SJSA1 (cell line): ENCODE measurements around the gene ZBTB9. TPM values are rescaled to one million over a fixed set of nuclear protein-coding genes. Genes with fewer than 3 reads are reported as not detected.

Experiments used
- DNase-seq, 2 experiments: peaks; one replicate each; pipeline ENCODE4 v3.0.0-alpha.2; 2015 to 2020; ENCODE audit warnings: low spot score in 2 of 2, low read depth in 1 of 2
- H3K27ac ChIP-seq: fragments of 250-450 bp; sonication (Bioruptor Pico); 2 replicates; pipeline ENCODE4 v1.5.1; 2020; ENCODE audit warnings: mild to moderate bottlenecking, moderate library complexity
- H3K27me3 ChIP-seq: fragments of 250-450 bp; sonication (Bioruptor Pico); replicated peaks from 2 replicates; pipeline ENCODE4 v1.5.1; 2020; ENCODE audit warnings: mild to moderate bottlenecking, moderate library complexity
- H3K36me3 ChIP-seq: fragments of 250-450 bp; sonication (Bioruptor Pico); 2 replicates; pipeline ENCODE4 v1.5.1; 2020; ENCODE audit warnings: mild to moderate bottlenecking
- H3K4me1 ChIP-seq: fragments of 250-450 bp; sonication (Bioruptor Pico); replicated peaks from 2 replicates; pipeline ENCODE4 v1.6.1; 2021; ENCODE audit warnings: mild to moderate bottlenecking
- H3K4me3 ChIP-seq: fragments of 250-450 bp; sonication (Bioruptor Pico); 2 replicates; pipeline ENCODE4 v1.5.1; 2020; ENCODE audit warnings: mild to moderate bottlenecking
- H3K9me3 ChIP-seq: fragments of 250-450 bp; sonication (Bioruptor Pico); replicated peaks from 2 replicates; pipeline ENCODE4 v1.5.1; 2020; ENCODE audit warnings: mild to moderate bottlenecking
- total RNA-seq: library from RNA; depleted of rRNA; stranded (reverse); fragments of >200 nt; shearing (Covaris generic); gene quantifications from 2 replicates; pipeline ENCODE4 v1.2.3, GENCODE V29; 2014

ZBTB9 gene
- total RNA-seq, 1 experiment from 2014 or later = 4.4 TPM

GRCh38 chr6:33424855-33425667, 29.3 kb upstream of the ZBTB9 start:
- DNase-seq = no peak
- peak overlapping the region; percentile 58 for H3K27ac ChIP-seq
- H3K4me3 ChIP-seq = peak overlapping the region; percentile 39
- no peaks in the 10 kb centered on the region for H3K36me3 ChIP-seq
- no peaks in the 10 kb centered on the region; the same call in 1 of the 2 replicates for H3K9me3 ChIP-seq
- no peaks in the 10 kb centered on the region for H3K27me3 ChIP-seq
- H3K4me1 ChIP-seq = peaks cover 25% of the 10 kb centered on the region

- H3K4me3 ChIP-seq = peak overlapping the region; percentile 39
- DNase-seq = peak; percentile 82 to 90
- H3K27ac ChIP-seq = peak overlapping the region; percentile 58
- no peaks in the 10 kb centered on the region for H3K27me3 ChIP-seq
- no peaks in the 10 kb centered on the region for H3K36me3 ChIP-seq
- no peaks in the 10 kb centered on the region; the same call in 1 of the 2 replicates for H3K9me3 ChIP-seq
- H3K4me1 ChIP-seq = peaks cover 25% of the 10 kb centered on the region
These were observed 28.5 kb upstream of the ZBTB9 start for GRCh38 chr6:33425668-33426577.

GRCh38 chr6:33426590-33427511, 27.5 kb upstream of the ZBTB9 start:
- Histone ChIP-seq H3K4me3 (peak overlapping the region; percentile 64), H3K27me3 (no peaks in the 10 kb centered on the region), H3K27ac (no peak overlapping the region), H3K9me3 (no peaks in the 10 kb centered on the region; the same call in 1 of the 2 replicates), H3K4me1 (peaks cover 25% of the 10 kb centered on the region), H3K36me3 (no peaks in the 10 kb centered on the region)
- no peak for DNase-seq

GRCh38 chr6:33427585-33428223, 26.7 kb upstream of the ZBTB9 start:
- DNase-seq = peak in 1 of 2 experiments; percentile 38
- Histone ChIP-seq H3K27ac (no peak overlapping the region), H3K4me3 (peak overlapping the region; percentile 64), H3K4me1 (peaks cover 25% of the 10 kb centered on the region), H3K9me3 (no peaks in the 10 kb centered on the region; the same call in 1 of the 2 replicates), H3K27me3 (no peaks in the 10 kb centered on the region), H3K36me3 (no peaks in the 10 kb centered on the region)

- Histone ChIP-seq H3K4me1 (peaks cover 25% of the 10 kb centered on the region), H3K9me3 (no peaks in the 10 kb centered on the region; the same call in 1 of the 2 replicates), H3K36me3 (no peaks in the 10 kb centered on the region), H3K27ac (no peak overlapping the region), H3K4me3 (peak overlapping the region; percentile 64), H3K27me3 (no peaks in the 10 kb centered on the region)
- DNase-seq = no peak
These were observed 26.0 kb upstream of the ZBTB9 start for GRCh38 chr6:33428224-33428965.

GRCh38 chr6:33428966-33429749, 25.2 kb upstream of the ZBTB9 start:
- Histone ChIP-seq H3K4me3 (no peak overlapping the region), H3K27ac (no peak overlapping the region), H3K9me3 (no peaks in the 10 kb centered on the region; the same call in 1 of the 2 replicates), H3K4me1 (peaks cover 25% of the 10 kb centered on the region), H3K36me3 (no peaks in the 10 kb centered on the region), H3K27me3 (no peaks in the 10 kb centered on the region)
- DNase-seq = no peak

GRCh38 chr6:33429750-33430052, 24.7 kb upstream of the ZBTB9 start:
- DNase-seq = no peak
- no peaks in the 10 kb centered on the region for H3K27me3 ChIP-seq
- peaks cover 21% of the 10 kb centered on the region for H3K4me1 ChIP-seq
- H3K4me3 ChIP-seq = no peak overlapping the region
- H3K36me3 ChIP-seq = no peaks in the 10 kb centered on the region
- no peak overlapping the region for H3K27ac ChIP-seq
- no peaks in the 10 kb centered on the region; the same call in 1 of the 2 replicates for H3K9me3 ChIP-seq

- H3K27ac ChIP-seq = no peak overlapping the region
- no peak for DNase-seq
- H3K36me3 ChIP-seq = 0 out of 2 replicates have a peak, but pooled peaks cover 3% of the 10 kb centered on the region
- no peaks in the 10 kb centered on the region for H3K27me3 ChIP-seq
- H3K4me3 ChIP-seq = no peak overlapping the region
- H3K9me3 ChIP-seq = no peaks in the 10 kb centered on the region; the same call in 1 of the 2 replicates
- peaks cover 14% of the 10 kb centered on the region for H3K4me1 ChIP-seq
These were observed 24.0 kb upstream of the ZBTB9 start for GRCh38 chr6:33430334-33430733.

- Histone ChIP-seq H3K36me3 (peaks cover 7% of the 10 kb centered on the region; the same call in 1 of the 2 replicates), H3K27me3 (no peaks in the 10 kb centered on the region), H3K27ac (no peak overlapping the region), H3K4me1 (peaks cover 10% of the 10 kb centered on the region), H3K4me3 (no peak overlapping the region), H3K9me3 (no peaks in the 10 kb centered on the region; the same call in 1 of the 2 replicates)
- no peak for DNase-seq
These were observed 23.1 kb upstream of the ZBTB9 start for GRCh38 chr6:33430991-33431879.

- H3K27ac ChIP-seq = no peak overlapping the region
- peaks cover 10% of the 10 kb centered on the region for H3K4me1 ChIP-seq
- no peak overlapping the region for H3K4me3 ChIP-seq
- H3K9me3 ChIP-seq = no peaks in the 10 kb centered on the region; the same call in 1 of the 2 replicates
- peaks cover 14% of the 10 kb centered on the region; the same call in 1 of the 2 replicates for H3K36me3 ChIP-seq
- H3K27me3 ChIP-seq = no peaks in the 10 kb centered on the region
- DNase-seq = no peak
These were observed 22.4 kb upstream of the ZBTB9 start for GRCh38 chr6:33431880-33432541.
